Epithelial cell of prostate (primary cell): ENCODE measurements around the gene B3GAT3.
"Not testable (repeated sequence)": the region's sequence is repeated elsewhere in the genome, so short reads cannot be mapped to it uniquely, and the experiment has no call there.

Source experiments
- DNase-seq: peaks from one replicate; pipeline ENCODE4 v3.0.0-alpha.2; 2011; ENCODE audit warnings: low read depth, low spot score
- H3K27ac ChIP-seq: fragments of 450-650 bp; 2 replicates; pipeline ENCODE4 v1.5.1; 2017; ENCODE audit warnings: mild to moderate bottlenecking

Gene B3GAT3

GRCh38 chr11:62585356-62585755, 36.4 kb downstream of the B3GAT3 start:
- H3K27ac ChIP-seq = peak overlapping the region; percentile 28
- DNase-seq = not testable (repeated sequence)

DNA sequence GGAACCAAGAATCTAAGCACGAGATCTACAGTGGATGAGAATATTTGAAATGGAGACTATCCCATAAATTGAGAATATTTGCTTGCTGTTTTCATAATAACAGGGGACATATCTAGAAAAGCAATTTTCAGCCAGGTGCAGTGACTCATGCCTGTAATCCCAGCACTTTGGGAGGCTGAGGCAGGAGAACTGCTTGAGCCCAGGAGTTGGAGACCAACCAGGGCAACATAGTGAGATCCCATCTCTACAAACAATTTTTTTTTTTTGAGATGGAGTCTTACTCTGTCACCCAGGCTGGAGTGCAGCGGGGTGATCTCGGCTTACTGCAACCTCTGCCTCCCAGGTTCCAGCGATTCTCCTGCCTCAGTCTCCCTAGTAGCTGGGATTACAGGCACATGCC, 40.1 kb downstream of the B3GAT3 start:
- DNase-seq, H3K27ac ChIP-seq: not testable (repeated sequence)

DNA sequence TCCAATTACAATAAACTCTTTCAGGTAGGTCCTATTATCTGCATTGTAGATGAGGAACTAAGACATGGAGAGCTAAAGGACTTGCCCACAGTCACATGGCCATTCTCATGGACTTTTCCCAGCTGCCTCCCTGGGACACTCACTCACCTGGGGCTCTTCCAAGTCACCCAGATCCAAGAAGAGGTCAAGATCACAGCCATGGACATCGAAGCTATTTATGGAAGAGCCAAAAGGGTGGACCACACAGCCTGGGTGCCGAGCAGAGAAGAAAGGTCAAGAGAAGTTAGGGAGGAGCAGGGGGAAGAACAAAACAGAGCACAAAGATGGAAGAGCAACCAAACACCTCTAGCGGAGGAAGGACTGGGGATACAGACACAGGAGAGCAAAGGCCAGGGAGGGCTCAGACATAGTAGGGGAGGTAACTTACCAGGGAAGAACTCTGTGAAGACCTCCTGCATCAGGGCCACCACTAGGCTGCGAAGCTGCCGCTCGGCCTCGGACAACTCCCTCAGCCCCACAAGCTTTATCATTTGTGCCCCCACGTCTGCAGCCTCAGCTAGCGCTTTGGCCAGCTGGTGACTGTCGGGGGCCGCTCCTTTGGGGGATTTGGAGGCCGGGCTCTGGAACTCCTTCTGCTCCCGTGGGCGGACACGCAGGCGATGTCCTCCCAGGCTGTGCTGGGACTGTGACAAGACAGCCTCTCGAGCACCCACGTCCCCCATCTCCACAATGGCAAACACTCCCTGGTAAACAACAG, 40.6 kb downstream of the B3GAT3 start:
- no peak overlapping the region for H3K27ac ChIP-seq
- no peak for DNase-seq

DNA sequence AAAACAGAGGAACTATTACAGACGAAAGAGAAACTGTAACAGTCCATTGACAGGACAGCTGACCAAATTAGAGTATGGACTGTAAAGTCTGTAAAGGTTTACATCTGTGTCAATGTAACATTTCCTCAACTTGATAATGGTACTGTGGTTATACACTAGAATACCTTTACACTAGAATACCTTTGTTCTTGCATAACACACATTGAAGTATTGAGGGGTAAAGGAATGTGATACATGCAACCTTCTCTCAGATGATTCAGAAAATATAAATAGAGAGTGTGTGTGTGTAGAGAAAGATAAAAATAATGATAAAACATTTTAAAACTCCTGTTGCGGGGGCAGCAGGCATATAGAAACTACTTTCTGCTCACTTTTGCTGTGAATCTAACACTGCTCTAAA, 42.5 kb downstream of the B3GAT3 start:
- no peak overlapping the region for H3K27ac ChIP-seq
- DNase-seq = no peak

DNA sequence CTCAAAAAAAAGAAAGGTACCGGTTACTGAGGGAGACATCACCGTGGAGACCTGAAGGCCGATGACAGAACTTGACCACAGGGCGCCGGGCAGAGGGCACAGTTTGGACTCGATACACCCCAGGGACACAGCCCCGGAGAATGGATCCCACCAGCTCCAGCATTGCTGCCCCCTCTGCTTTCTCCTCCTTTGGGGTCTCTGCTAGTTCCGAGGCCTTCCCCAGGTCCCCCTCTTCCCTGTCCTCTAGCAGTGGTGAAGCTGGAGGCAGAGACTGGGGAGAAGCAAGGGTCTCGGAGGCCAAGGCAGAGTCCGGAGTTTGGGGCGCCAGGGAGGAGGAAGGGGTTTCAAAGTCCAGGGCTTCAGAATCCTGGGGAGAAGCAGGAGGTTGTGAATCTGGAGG, 43.2 kb downstream of the B3GAT3 start:
- DNase-seq = no peak
- no peak overlapping the region for H3K27ac ChIP-seq

DNA sequence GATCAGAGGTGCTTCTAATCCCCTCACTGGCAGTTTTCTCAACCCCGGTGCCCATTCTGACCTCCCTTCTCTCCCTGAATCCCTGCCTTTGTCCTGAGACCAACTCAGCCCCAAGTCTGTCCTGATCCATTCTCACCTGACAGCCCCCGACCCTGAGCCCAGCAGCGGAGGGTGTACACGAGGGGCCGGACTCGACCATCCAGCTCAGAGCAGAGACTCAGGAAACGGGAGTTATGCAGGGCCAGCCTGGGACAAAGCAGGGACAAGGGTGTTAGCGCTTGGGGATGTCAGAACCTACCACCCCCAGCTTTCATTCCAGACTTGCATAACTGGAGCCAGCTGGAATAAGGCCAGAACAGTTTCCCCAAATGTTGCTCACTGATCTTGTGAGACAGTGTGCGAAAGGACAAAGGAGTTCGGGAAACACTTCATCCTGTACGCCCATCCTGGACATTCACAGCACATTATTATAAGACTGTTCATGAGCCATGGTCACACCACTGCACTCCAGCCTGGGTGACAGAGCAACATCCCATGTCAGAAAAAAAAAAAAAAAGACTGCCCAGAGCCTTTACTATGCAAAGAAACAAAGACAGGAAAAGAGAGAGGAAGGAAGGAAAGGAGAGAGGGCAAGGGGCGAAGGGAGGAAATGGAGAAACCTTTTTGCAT, 44.6 kb downstream of the B3GAT3 start:
- DNase-seq = no peak

GRCh38 chr11:62575837-62576236, 45.9 kb downstream of the B3GAT3 start:
- DNase-seq = no peak
- no peak overlapping the region for H3K27ac ChIP-seq

More for the DNA sequence above, 44.6 kb downstream of the B3GAT3 start:
- no peak overlapping the region for H3K27ac ChIP-seq

GRCh38 chr11:62575156-62575555, 46.6 kb downstream of the B3GAT3 start:
- DNase-seq = no peak
- no peak overlapping the region for H3K27ac ChIP-seq

DNA sequence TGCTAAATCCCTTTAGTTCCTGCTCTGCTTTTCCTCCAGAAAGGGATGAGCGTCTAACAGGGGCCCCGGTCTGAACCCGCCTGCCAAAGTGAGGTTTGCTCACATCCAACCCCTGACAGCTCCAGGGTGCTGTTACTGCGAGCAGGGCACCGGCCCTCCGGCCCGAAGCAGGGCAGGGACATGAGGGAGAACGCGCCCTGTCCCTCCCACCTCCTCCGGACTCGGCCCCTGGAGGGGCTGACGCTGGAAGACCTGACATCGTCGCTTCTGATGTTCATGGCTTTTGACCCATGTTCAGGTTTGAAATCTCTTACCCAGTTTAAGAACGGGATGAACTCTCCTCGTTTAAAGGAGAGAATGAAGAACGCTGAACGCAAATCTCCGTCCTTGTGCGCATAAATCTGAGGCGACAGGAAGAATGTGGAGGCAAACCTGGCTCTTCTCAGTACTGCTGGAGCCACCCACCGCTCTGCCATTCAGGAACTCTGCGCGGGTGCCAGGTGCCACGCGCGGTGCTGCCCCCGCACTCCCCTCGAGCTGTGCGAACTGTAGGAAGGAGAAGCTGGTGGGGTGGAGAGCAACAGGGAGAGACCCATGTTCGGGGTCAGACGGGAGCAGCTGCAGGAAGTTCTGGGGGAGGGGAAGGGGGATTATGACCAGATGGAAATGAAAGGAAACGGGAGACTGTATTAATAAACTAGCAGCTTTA, 47.3 kb downstream of the B3GAT3 start:
- DNase-seq = no peak
- H3K27ac ChIP-seq = peak overlapping the region; percentile 78

DNA sequence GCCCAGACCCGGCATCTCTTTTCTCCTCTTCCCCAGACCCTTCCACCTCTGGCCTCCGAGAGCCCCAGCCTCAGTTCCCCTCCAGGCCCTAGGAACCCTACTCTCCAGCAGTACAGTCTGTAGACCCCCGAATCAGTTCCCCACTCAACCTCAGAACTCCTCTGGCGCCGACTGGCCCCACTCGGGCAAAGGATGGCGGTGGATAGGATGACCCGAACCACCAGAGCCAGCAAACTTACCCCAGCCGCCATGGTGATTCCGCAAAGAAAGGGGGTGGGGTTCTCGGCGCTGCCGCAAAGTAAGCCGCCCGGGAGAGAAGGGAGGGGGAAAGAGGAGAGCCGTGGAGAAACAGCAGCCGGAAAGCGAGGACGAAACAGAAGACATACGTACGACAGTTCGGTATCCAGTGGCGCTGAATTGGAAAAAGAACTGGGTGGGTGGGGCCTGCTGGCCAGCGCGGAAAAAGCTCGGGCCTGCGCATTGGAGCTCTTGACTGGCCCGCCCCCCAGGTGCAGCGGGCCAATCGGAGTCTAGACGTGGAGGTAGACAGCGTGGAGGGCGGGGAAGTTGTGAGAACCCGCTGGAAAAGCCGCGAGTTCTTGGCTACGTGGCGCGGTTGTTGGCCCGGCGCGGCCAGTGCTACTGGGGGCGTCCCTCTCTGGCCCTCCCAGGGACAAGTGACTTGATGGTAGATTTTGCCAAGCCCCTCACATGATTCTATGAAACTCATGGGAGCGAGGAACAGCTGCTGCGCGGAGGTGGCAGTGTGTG, 48.0 kb downstream of the B3GAT3 start, which contains the start of gene EEF1G:
EEF1G (minus strand) TSS at position 300 of the 771 bp plus-strand sequence; CDS start at position 251, 49 bp downstream.
- H3K27ac ChIP-seq = peak within 1 kb of the TSS; percentile 78

DNA sequence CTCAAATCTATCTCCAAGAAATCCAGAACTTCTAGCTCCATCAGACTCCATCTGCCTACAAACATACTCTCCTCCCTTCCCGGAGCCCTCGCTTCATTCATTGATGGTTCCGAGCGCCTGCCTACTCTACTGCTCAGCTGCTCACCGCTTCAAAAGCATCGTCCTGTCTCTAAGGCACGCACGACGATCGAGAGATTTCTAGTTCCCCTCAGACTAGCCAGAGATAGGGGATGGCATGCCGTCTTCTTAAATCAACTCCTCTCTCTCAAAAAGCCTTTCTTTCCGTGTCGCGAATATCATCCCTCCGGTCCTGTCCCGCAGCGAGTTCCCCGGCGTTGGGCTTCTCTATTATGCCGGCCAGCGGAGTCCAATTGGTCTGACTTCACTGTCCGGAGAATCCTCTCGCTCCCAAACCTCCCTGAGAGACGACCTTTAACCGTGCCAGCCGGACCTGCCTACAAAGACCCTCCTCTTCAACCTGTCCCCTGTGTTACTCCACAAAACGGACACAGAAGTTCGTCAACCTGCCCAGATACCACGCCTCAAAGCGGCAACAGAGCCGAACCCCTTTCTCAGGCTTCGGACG, 48.7 kb downstream of the B3GAT3 start:
- no peak for DNase-seq

More for the DNA sequence above, 48.0 kb downstream of the B3GAT3 start, which contains the start of gene EEF1G:
- peak; percentile 99 for DNase-seq

GRCh38 chr11:62572431-62572830, 49.4 kb downstream of the B3GAT3 start:
- peak overlapping the region; percentile 78 for H3K27ac ChIP-seq
- DNase-seq = no peak

More for the DNA sequence above, 48.7 kb downstream of the B3GAT3 start:
- peak overlapping the region; percentile 78 for H3K27ac ChIP-seq

DNA sequence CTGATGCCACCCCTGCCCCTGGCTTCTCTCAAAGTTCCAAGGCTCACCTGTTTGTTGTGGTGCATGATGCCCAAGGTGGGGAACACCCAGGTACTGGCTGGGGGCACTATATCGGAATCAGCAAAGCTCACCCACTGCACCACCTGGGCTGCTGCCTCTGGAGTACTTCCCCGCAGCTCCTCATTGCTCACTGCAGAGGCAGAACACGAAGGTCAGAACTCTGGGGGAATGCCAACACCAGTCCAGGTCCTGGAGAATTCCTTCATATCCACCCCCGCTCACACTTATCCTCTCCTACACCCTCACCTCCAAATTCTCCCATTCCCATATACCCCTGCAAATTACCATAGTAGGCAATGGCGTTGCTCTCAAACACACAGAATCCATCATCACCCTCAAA, 50.3 kb downstream of the B3GAT3 start:
- not testable (repeated sequence) for DNase-seq
- peak overlapping the region; percentile 78 for H3K27ac ChIP-seq

DNA sequence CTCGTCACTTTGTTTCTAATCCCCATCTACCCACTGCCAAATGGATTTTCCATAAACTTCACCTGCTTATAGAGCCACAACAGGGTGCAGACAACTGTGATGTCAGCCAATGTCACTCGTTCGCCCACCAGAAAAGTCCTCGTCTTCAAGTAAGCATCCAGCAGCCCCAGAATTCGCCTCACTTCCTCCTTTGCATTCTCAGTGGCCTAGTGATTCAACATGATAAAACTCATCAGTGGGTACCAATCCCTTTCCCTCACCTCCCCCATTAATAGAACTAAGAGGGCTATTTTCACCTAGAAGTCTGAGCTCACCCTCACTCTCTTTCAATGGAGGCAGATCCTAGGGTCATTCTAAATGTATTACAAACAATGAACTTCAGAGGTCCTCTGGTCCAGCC, 50.9 kb downstream of the B3GAT3 start:
- not testable (repeated sequence) for DNase-seq
- peak overlapping the region; percentile 9 for H3K27ac ChIP-seq

- DNase-seq = no peak
- peak overlapping the region; percentile 9 for H3K27ac ChIP-seq
These were observed 52.2 kb downstream of the B3GAT3 start for GRCh38 chr11:62569611-62570010.

DNA sequence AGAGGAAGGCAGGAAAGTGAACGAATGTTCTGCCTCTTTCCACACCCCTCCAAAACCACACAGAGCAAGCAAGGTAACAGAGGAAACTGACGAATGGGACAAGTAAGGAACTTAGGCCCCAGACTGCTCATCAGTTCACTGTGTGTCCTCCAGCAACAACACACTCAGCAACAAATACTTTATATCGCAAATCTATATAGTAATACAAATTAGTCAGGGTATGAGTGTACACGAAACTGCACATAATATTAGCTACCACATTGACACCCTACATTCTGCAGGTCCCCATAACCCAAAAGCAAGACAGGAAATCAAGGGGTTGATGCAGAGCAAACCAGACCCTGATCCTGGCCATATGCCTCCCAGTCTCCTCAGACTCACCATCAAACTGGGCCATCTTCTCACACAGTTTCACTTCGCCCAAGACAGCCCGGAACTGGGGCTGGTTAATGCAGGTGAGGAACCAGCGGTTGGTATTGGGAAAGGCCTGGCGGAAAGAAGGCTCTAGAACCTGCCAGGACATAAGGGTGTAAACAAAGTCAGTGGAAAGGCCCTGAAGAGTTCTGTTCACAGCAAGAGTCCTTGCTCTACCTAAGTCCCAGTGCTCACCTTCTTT, 54.7 kb downstream of the B3GAT3 start:
- H3K27ac ChIP-seq = peak overlapping the region; percentile 8
- DNase-seq = no peak

DNA sequence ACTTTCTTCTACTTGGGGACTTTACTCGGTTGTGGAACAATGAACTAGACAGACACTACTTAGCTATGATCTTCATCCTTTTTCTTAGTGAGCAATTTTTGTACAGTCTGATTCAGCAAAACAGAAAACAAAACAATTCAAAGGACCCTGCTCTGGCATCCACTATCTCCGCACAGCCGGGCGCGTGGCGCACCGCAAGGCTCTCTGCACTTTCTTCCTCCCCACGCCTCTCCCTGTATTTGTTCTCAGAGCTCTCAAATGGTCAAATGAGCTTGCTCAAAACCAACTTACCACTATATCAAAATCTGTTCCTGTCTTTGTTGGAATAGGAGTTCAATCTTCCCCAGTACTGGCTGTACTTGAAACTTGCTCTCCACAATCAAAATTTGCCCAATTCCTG, 55.5 kb downstream of the B3GAT3 start:
- H3K27ac ChIP-seq = peak overlapping the region; percentile 12
- DNase-seq = no peak
